Measurements from ENCODE around the gene TFDP1.
A peak's percentile ranks its signal among the peaks of the same experiment; 100 is the strongest.

Gene TFDP1

DNA sequence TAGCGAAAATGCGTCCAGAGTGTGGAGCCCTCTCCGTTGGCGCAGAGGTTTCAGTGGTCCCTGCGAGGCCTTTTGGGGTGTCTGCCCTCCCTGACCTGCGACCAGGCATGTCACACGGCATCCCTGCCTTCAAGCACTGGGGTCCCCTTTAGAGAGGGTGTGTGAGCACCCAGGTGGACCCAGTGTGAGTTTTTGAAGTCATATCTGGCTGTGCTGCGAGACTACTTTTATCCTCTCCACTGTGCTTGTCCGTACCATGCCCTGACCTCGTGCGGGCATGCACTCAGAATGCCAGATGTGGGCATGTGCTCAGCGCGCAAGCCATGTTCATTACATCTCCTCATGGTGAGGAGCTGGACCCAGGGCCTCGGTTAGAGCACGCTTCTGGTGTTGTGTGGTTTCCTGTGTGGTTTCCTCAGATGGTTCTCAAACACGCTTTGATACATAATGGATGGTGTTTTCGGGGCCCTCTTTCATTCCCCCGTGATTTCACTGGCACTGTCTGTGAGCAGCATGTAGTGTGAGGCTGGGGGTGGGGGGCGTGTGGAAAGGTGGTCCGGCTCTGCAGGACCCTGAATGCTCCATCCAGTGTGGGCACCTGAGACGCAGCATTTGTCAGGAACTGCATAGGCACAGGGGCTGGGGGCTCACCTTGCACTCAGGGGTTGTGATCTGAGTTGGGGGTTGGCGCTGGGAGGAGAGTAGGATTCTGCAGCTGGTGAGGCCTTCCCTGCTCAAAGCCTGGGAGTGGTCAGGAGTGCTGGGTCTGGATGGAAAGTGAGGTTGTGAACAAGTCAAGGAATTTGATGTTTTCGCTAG lies 2.3 kb downstream of the TFDP1 start:
- WGBS, 2 donors (ENCODE audit: extremely low coverage in 2 of 2, insufficient read length in 2 of 2, insufficient replicate concordance in 1 of 2), result no CpG with 5 or more reads among the region's 23 CpGs
- no peak overlapping the region for H2BK12ac ChIP-seq (ENCODE audit: low read length)
- H3K27ac ChIP-seq (replicated peaks; ENCODE audit: low read length), result no peak overlapping the region
- H3K4me2 ChIP-seq (ENCODE audit: insufficient read depth, low read length, poor library complexity, severe bottlenecking), result no peak overlapping the region
- no peaks in the 10 kb centered on the region for H3K27me3 ChIP-seq (ENCODE audit: control insufficient read depth in 3 of 3, insufficient read depth in 3 of 3, low read depth in 1 of 3, low read length in 3 of 3)
- H3K4ac ChIP-seq (ENCODE audit: low read length), result no peak overlapping the region
- peak overlapping the region; percentile 0 for H2AK5ac ChIP-seq (ENCODE audit: low read depth, low read length)
- peak overlapping the region in 1 of 2 donors; percentile 14 for H3K4me3 ChIP-seq (ENCODE audit: low read length in 2 of 2)
- H3K9me3 ChIP-seq (replicated peaks in 1 of 2; ENCODE audit: control insufficient read depth in 2 of 2, insufficient read depth in 1 of 2, low read depth in 1 of 2, low read length in 2 of 2), result peaks cover 3 to 7% of the 10 kb centered on the region in 2 donors
- DNase-seq (ENCODE audit: low spot score), result no peak
- no peak overlapping the region for H4K91ac ChIP-seq (ENCODE audit: low read depth, low read length, poor library complexity)
- peaks cover 9 to 14% of the 10 kb centered on the region in 2 donors for H3K4me1 ChIP-seq (ENCODE audit: control insufficient read depth in 2 of 2, insufficient read depth in 1 of 2, low read depth in 1 of 2, low read length in 2 of 2)
- H2BK5ac ChIP-seq (ENCODE audit: low read length), result no peak overlapping the region
- no peak overlapping the region for H4K8ac ChIP-seq (ENCODE audit: low read depth, low read length)
- no peak overlapping the region for H2BK120ac ChIP-seq (ENCODE audit: low read depth, low read length)
- peaks cover 35 to 56% of the 10 kb centered on the region in 2 donors for H3K36me3 ChIP-seq (replicated peaks in 1 of 2; ENCODE audit: control insufficient read depth in 2 of 2, insufficient read depth in 2 of 2, low read length in 2 of 2)
- no peak overlapping the region for H3K14ac ChIP-seq (ENCODE audit: low read length)
- no peak overlapping the region for H2AFZ ChIP-seq (ENCODE audit: low read length)
- peaks cover 20% of the 10 kb centered on the region for H3K79me1 ChIP-seq (ENCODE audit: low read depth, low read length)
- no peak overlapping the region for H3K18ac ChIP-seq (ENCODE audit: low read length)
- H3K23ac ChIP-seq (ENCODE audit: low read depth, low read length, poor library complexity), result peak overlapping the region; percentile 59
- no peak overlapping the region for H2BK15ac ChIP-seq (ENCODE audit: low read length)
- H3K9ac ChIP-seq (ENCODE audit: low read depth, low read length, poor library complexity), result peak overlapping the region; percentile 5

DNA sequence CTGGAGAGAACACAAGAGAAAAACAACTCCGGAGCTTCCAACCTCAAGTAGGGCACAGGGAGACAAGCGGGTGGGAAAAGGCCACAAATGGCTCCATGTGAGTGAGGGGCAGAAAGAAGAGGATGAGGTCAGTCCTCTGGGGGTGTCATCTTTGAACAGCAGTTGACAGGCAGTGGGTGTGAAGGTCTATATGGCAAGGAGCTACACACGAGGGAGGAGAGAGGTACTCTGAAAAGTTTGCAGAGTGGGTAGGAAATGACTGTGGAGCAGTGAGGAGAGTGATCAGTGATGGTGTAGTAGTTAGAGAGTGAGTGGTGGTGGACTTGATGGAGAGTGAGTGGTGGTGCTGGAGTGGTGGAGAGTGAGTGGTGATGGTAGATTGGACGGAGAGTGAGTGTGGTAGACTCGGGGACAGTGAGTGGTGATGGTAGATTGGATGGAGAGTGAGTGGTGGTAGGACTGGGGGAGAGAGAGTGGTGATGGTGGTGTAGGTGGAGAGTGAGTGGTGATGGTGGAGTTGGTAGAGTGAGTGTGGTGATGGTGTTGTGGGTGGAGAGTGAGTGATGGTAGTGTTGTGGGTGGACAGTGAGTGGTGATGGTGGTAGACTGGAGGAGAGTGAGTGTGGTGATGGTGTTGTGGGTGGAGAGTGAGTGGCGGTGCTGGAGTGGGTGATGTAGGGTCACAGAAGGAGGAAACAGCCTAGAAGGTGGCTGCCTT lies 4.0 kb downstream of the TFDP1 start:
- no peak overlapping the region for H2BK12ac ChIP-seq (ENCODE audit: low read length)
- no peaks in the 10 kb centered on the region for H3K27me3 ChIP-seq (ENCODE audit: control insufficient read depth in 3 of 3, insufficient read depth in 3 of 3, low read depth in 1 of 3, low read length in 3 of 3)
- no peak overlapping the region for H3K18ac ChIP-seq (ENCODE audit: low read length)
- H3K9ac ChIP-seq (ENCODE audit: low read depth, low read length, poor library complexity), result peak overlapping the region; percentile 63
- H3K27ac ChIP-seq (replicated peaks; ENCODE audit: low read length), result no peak overlapping the region
- H3K9me3 ChIP-seq (replicated peaks in 1 of 2; ENCODE audit: control insufficient read depth in 2 of 2, insufficient read depth in 1 of 2, low read depth in 1 of 2, low read length in 2 of 2), result peaks cover 7% of the 10 kb centered on the region in 2 donors
- no peak overlapping the region for H4K91ac ChIP-seq (ENCODE audit: low read depth, low read length, poor library complexity)
- H3K79me1 ChIP-seq (ENCODE audit: low read depth, low read length), result peaks cover 26% of the 10 kb centered on the region
- no peak overlapping the region for H2AFZ ChIP-seq (ENCODE audit: low read length)
- peak overlapping the region; percentile 61 for H2BK5ac ChIP-seq (ENCODE audit: low read length)
- 100% methylated on average over 1 to 2 of the region's 6 CpGs for WGBS, 2 donors (ENCODE audit: extremely low coverage in 2 of 2, insufficient read length in 2 of 2, insufficient replicate concordance in 1 of 2)
- H2BK120ac ChIP-seq (ENCODE audit: low read depth, low read length), result no peak overlapping the region
- H2BK15ac ChIP-seq (ENCODE audit: low read length), result no peak overlapping the region
- H4K8ac ChIP-seq (ENCODE audit: low read depth, low read length), result no peak overlapping the region
- peaks cover 40 to 71% of the 10 kb centered on the region in 2 donors for H3K36me3 ChIP-seq (replicated peaks in 1 of 2; ENCODE audit: control insufficient read depth in 2 of 2, insufficient read depth in 2 of 2, low read length in 2 of 2)
- H3K4ac ChIP-seq (ENCODE audit: low read length), result no peak overlapping the region
- no peak for DNase-seq (ENCODE audit: low spot score)
- no peak overlapping the region for H3K14ac ChIP-seq (ENCODE audit: low read length)
- peak overlapping the region in 1 of 2 donors; percentile 42 for H3K4me3 ChIP-seq (ENCODE audit: low read length in 2 of 2)
- no peak overlapping the region for H3K4me2 ChIP-seq (ENCODE audit: insufficient read depth, low read length, poor library complexity, severe bottlenecking)
- H3K4me1 ChIP-seq (ENCODE audit: control insufficient read depth in 2 of 2, insufficient read depth in 1 of 2, low read depth in 1 of 2, low read length in 2 of 2), result peaks cover 5 to 12% of the 10 kb centered on the region in 2 donors
- peak overlapping the region; percentile 87 for H3K23ac ChIP-seq (ENCODE audit: low read depth, low read length, poor library complexity)
- H2AK5ac ChIP-seq (ENCODE audit: low read depth, low read length), result no peak overlapping the region

DNA sequence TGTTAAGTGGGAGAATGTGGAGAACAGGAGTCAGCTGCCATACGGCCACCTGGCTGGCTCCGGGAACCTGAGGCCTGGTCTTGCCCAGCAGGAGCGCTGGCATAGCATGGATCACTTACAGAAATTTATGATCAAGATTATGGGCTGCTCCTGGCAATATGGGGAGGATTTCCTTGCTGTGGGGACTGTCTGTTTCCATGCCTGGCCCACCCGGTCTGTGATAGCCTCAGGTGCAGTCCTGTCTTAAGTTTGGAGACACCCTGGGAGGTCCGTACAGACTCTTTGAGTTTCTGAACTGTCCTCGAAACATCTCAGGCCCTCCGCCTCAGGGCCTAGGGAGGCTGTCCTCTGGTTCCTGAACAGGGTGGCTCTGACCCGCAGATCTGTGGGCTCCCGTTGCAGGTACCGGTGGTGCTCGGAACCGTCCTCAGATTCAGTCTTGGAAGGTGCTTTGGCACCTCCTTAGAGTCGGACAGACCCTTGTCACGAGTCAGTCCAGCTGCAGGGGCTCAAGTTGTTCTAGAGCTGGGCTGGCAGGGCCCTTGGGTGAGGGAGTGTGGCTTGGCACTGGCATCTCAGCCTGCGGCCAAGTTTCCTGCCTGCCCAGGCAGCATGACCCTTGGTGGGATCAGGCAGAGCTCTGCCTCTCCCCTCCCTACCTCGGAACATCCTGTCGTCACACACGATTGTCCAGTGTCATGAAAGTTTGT lies 4.9 kb downstream of the TFDP1 start:
- no peak overlapping the region for H3K18ac ChIP-seq (ENCODE audit: low read length)
- no peak overlapping the region for H3K4me2 ChIP-seq (ENCODE audit: insufficient read depth, low read length, poor library complexity, severe bottlenecking)
- no peak overlapping the region for H2BK15ac ChIP-seq (ENCODE audit: low read length)
- H3K4me1 ChIP-seq (ENCODE audit: control insufficient read depth in 2 of 2, insufficient read depth in 1 of 2, low read depth in 1 of 2, low read length in 2 of 2), result peaks cover 5 to 11% of the 10 kb centered on the region in 2 donors
- no peak for DNase-seq (ENCODE audit: low spot score)
- H3K9ac ChIP-seq (ENCODE audit: low read depth, low read length, poor library complexity), result no peak overlapping the region
- H3K27me3 ChIP-seq (ENCODE audit: control insufficient read depth in 3 of 3, insufficient read depth in 3 of 3, low read depth in 1 of 3, low read length in 3 of 3), result no peaks in the 10 kb centered on the region
- peaks cover 32% of the 10 kb centered on the region for H3K79me1 ChIP-seq (ENCODE audit: low read depth, low read length)
- no peak overlapping the region for H2BK120ac ChIP-seq (ENCODE audit: low read depth, low read length)
- H3K4me3 ChIP-seq (ENCODE audit: low read length in 2 of 2), result no peak overlapping the region
- H3K23ac ChIP-seq (ENCODE audit: low read depth, low read length, poor library complexity), result no peak overlapping the region
- no peak overlapping the region for H2AK5ac ChIP-seq (ENCODE audit: low read depth, low read length)
- peaks cover 8% of the 10 kb centered on the region in 2 donors for H3K9me3 ChIP-seq (replicated peaks in 1 of 2; ENCODE audit: control insufficient read depth in 2 of 2, insufficient read depth in 1 of 2, low read depth in 1 of 2, low read length in 2 of 2)
- H2BK5ac ChIP-seq (ENCODE audit: low read length), result no peak overlapping the region
- WGBS, 2 donors (ENCODE audit: extremely low coverage in 2 of 2, insufficient read length in 2 of 2, insufficient replicate concordance in 1 of 2), result no CpG with 5 or more reads among the region's 18 CpGs
- no peak overlapping the region for H3K4ac ChIP-seq (ENCODE audit: low read length)
- no peak overlapping the region for H3K14ac ChIP-seq (ENCODE audit: low read length)
- peaks cover 41 to 75% of the 10 kb centered on the region in 2 donors for H3K36me3 ChIP-seq (replicated peaks in 1 of 2; ENCODE audit: control insufficient read depth in 2 of 2, insufficient read depth in 2 of 2, low read length in 2 of 2)
- no peak overlapping the region for H4K8ac ChIP-seq (ENCODE audit: low read depth, low read length)
- no peak overlapping the region for H3K27ac ChIP-seq (replicated peaks; ENCODE audit: low read length)
- no peak overlapping the region for H4K91ac ChIP-seq (ENCODE audit: low read depth, low read length, poor library complexity)
- H2AFZ ChIP-seq (ENCODE audit: low read length), result no peak overlapping the region
- no peak overlapping the region for H2BK12ac ChIP-seq (ENCODE audit: low read length)

All from neuronal stem cell (in vitro differentiated cells).